DMS153 (cell line): ENCODE measurements around the gene ARHGAP32.
"Not testable (repeated sequence)": the region's sequence is repeated elsewhere in the genome, so short reads cannot be mapped to it uniquely, and the experiment has no call there.

Source experiments
- DNase-seq: peaks from one replicate; lab custom pipeline; 2025; lab: John Stamatoyannopoulos, UW

ARHGAP32 gene

GRCh38 chr11:128933481-128934178, 258.5 kb downstream of the ARHGAP32 start:
- DNase-seq: no peak

- no peak for DNase-seq
These were observed 260.5 kb downstream of the ARHGAP32 start for GRCh38 chr11:128931668-128932067.

GRCh38 chr11:128931066-128931465, 261.1 kb downstream of the ARHGAP32 start:
- no peak for DNase-seq

GRCh38 chr11:128929991-128930390, 262.1 kb downstream of the ARHGAP32 start:
- DNase-seq: no peak

GRCh38 chr11:128929468-128929867, 262.7 kb downstream of the ARHGAP32 start:
- DNase-seq: no peak

- DNase-seq: no peak
These were observed 263.7 kb downstream of the ARHGAP32 start for GRCh38 chr11:128928400-128928799.

- DNase-seq: no peak
These were observed 264.3 kb downstream of the ARHGAP32 start for GRCh38 chr11:128927683-128928336.

GRCh38 chr11:128927108-128927461, 265.0 kb downstream of the ARHGAP32 start:
- no peak for DNase-seq

GRCh38 chr11:128926437-128927107, 265.6 kb downstream of the ARHGAP32 start:
- DNase-seq: no peak

- no peak for DNase-seq
These were observed 266.1 kb downstream of the ARHGAP32 start for GRCh38 chr11:128926000-128926399.

GRCh38 chr11:128925250-128925600, 266.9 kb downstream of the ARHGAP32 start:
- no peak for DNase-seq

- no peak for DNase-seq
These were observed 267.4 kb downstream of the ARHGAP32 start for GRCh38 chr11:128924510-128925249.

GRCh38 chr11:128924104-128924503, 268.0 kb downstream of the ARHGAP32 start:
- no peak for DNase-seq

- no peak for DNase-seq
These were observed 270.3 kb downstream of the ARHGAP32 start for GRCh38 chr11:128921793-128922192.

- DNase-seq: no peak
These were observed 271.5 kb downstream of the ARHGAP32 start for GRCh38 chr11:128920666-128921065.

- DNase-seq: not testable (repeated sequence)
These were observed 272.5 kb downstream of the ARHGAP32 start for GRCh38 chr11:128919635-128920034.

GRCh38 chr11:128919216-128919615, 272.9 kb downstream of the ARHGAP32 start:
- no peak for DNase-seq

- no peak for DNase-seq
These were observed 274.9 kb downstream of the ARHGAP32 start for GRCh38 chr11:128917144-128917724.

- no peak for DNase-seq
These were observed 275.4 kb downstream of the ARHGAP32 start for GRCh38 chr11:128916681-128917080.

GRCh38 chr11:128916037-128916572, 276.0 kb downstream of the ARHGAP32 start:
- DNase-seq: no peak

GRCh38 chr11:128915149-128915521, 277.0 kb downstream of the ARHGAP32 start:
- DNase-seq: no peak
